ENCODE data around the gene CREB3L2. TPM values are rescaled to one million over a fixed set of nuclear protein-coding genes. Genes with fewer than 3 reads are reported as not detected.

The CREB3L2 gene
- total RNA-seq, 1 donor from 2014 or later, result 50.6 TPM

GRCh38 chr7:137950967-137951366, 50.9 kb downstream of the CREB3L2 start:
- no peaks in the 10 kb centered on the region for H3K9me3 Mint-ChIP-seq (ENCODE audit: unreplicated experiment)
- TF ChIP-seq, protein P1, sequence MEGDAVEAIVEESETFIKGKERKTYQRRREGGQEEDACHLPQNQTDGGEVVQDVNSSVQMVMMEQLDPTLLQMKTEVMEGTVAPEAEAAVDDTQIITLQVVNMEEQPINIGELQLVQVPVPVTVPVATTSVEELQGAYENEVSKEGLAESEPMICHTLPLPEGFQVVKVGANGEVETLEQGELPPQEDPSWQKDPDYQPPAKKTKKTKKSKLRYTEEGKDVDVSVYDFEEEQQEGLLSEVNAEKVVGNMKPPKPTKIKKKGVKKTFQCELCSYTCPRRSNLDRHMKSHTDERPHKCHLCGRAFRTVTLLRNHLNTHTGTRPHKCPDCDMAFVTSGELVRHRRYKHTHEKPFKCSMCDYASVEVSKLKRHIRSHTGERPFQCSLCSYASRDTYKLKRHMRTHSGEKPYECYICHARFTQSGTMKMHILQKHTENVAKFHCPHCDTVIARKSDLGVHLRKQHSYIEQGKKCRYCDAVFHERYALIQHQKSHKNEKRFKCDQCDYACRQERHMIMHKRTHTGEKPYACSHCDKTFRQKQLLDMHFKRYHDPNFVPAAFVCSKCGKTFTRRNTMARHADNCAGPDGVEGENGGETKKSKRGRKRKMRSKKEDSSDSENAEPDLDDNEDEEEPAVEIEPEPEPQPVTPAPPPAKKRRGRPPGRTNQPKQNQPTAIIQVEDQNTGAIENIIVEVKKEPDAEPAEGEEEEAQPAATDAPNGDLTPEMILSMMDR (IDR thresholded peaks at IDR 0.05; ENCODE audit: unreplicated experiment), result no peak
- H3K4me3 Mint-ChIP-seq (ENCODE audit: unreplicated experiment), result no peak overlapping the region
- H3K36me3 Mint-ChIP-seq (ENCODE audit: low read depth, unreplicated experiment), result no peaks in the 10 kb centered on the region
- H3K27me3 Mint-ChIP-seq (ENCODE audit: unreplicated experiment), result no peaks in the 10 kb centered on the region
- H3K4me1 Mint-ChIP-seq (ENCODE audit: unreplicated experiment), result peaks cover 39% of the 10 kb centered on the region
- DNase-seq (ENCODE audit: low spot score), result no peak
- no peak overlapping the region for H3K27ac Mint-ChIP-seq (ENCODE audit: unreplicated experiment)

DNA sequence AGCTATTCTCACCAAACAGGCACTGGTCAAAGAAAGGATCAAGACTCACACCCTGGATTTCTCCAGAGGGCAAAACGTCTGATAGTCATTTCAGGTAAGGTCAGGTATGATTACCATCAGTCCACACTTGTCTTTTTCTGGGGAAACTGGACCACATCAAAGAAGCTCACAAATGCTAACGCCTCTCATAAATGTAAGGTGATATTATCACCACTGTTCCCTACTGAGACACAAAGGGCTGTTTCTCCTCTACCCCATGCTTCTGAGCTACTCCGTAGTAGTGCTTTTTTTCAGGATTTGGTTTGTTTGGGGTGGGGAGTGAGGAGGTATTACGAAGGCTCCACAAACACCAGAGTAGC, 51.6 kb downstream of the CREB3L2 start:
- no peak overlapping the region for H3K27ac Mint-ChIP-seq (ENCODE audit: unreplicated experiment)
- no peak for DNase-seq (ENCODE audit: low spot score)

GRCh38 chr7:137949416-137950262, 52.2 kb downstream of the CREB3L2 start:
- TF ChIP-seq, protein P1 (IDR thresholded peaks at IDR 0.05; ENCODE audit: unreplicated experiment), result no peak
- Mint-ChIP-seq H3K27ac (ENCODE audit: unreplicated experiment) (no peak overlapping the region), H3K9me3 (ENCODE audit: unreplicated experiment) (no peaks in the 10 kb centered on the region), H3K36me3 (ENCODE audit: low read depth, unreplicated experiment) (no peaks in the 10 kb centered on the region), H3K4me1 (ENCODE audit: unreplicated experiment) (peaks cover 31% of the 10 kb centered on the region), H3K27me3 (ENCODE audit: unreplicated experiment) (no peaks in the 10 kb centered on the region), H3K4me3 (ENCODE audit: unreplicated experiment) (no peak overlapping the region)
- no peak for DNase-seq (ENCODE audit: low spot score)

More for the DNA sequence above, 51.6 kb downstream of the CREB3L2 start:
- Mint-ChIP-seq H3K36me3 (ENCODE audit: low read depth, unreplicated experiment) (no peaks in the 10 kb centered on the region), H3K27me3 (ENCODE audit: unreplicated experiment) (no peaks in the 10 kb centered on the region), H3K4me1 (ENCODE audit: unreplicated experiment) (peaks cover 37% of the 10 kb centered on the region), H3K4me3 (ENCODE audit: unreplicated experiment) (no peak overlapping the region), H3K9me3 (ENCODE audit: unreplicated experiment) (no peaks in the 10 kb centered on the region)
- TF ChIP-seq, protein P1 (IDR thresholded peaks at IDR 0.05; ENCODE audit: unreplicated experiment), result no peak

DNA sequence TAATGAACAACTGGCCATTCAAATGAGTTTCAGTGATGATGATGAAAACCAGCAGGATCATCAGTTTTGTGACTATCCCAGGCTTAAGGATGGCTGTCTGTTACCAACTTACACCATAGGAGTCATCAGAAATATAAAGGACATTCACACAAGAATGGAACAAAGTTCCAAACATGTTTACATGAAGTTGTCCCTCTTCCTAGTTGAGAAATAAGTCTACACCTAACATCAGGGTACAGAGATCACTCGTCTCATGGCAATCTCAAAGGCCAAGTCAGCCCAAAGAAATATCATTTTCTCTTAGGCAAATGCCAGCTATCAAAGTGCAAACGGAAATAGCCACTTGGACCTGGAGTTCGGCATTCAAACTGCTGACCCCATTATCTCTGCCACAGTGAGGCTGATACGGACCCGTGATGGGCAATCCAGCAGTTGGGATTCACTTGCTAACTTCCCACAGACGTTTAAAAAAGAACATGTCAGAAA, 53.0 kb downstream of the CREB3L2 start:
- H3K4me3 Mint-ChIP-seq (ENCODE audit: unreplicated experiment), result no peak overlapping the region
- H3K4me1 Mint-ChIP-seq (ENCODE audit: unreplicated experiment), result peaks cover 24% of the 10 kb centered on the region
- TF ChIP-seq, protein P1 (IDR thresholded peaks at IDR 0.05; ENCODE audit: unreplicated experiment), result no peak
- no peaks in the 10 kb centered on the region for H3K27me3 Mint-ChIP-seq (ENCODE audit: unreplicated experiment)
- H3K36me3 Mint-ChIP-seq (ENCODE audit: low read depth, unreplicated experiment), result peaks cover 3% of the 10 kb centered on the region
- no peak for DNase-seq (ENCODE audit: low spot score)
- H3K9me3 Mint-ChIP-seq (ENCODE audit: unreplicated experiment), result no peaks in the 10 kb centered on the region
- no peak overlapping the region for H3K27ac Mint-ChIP-seq (ENCODE audit: unreplicated experiment)
